ENCODE measurements around the gene PCK1.
A peak's percentile ranks its signal among the peaks of the same experiment; 100 is the strongest.

Gene PCK1

GRCh38 chr20:57525328-57526086 lies 35.4 kb upstream of the PCK1 start:
- no peak overlapping the region for H3K27ac ChIP-seq (ENCODE audit: low read depth, low read length)
- no peaks in the 10 kb centered on the region for H3K9me3 ChIP-seq (ENCODE audit: control insufficient read depth in 5 of 5, low read length in 5 of 5)
- H3K9ac ChIP-seq (ENCODE audit: low read length in 5 of 5) = no peak overlapping the region
- H3K27me3 ChIP-seq (ENCODE audit: control insufficient read depth in 5 of 5, insufficient read depth in 4 of 5, low read length in 5 of 5) = no peaks in the 10 kb centered on the region
- no peaks in the 10 kb centered on the region for H3K4me1 ChIP-seq (ENCODE audit: control insufficient read depth in 5 of 5, insufficient read depth in 5 of 5, low read length in 5 of 5)
- no peak overlapping the region for H3K4me3 ChIP-seq (ENCODE audit: low read depth in 1 of 5, low read length in 5 of 5)
- H3K36me3 ChIP-seq (ENCODE audit: control insufficient read depth in 5 of 5, insufficient read depth in 5 of 5, low read length in 5 of 5) = no peaks in the 10 kb centered on the region

GRCh38 chr20:57526087-57526884 lies 34.6 kb upstream of the PCK1 start:
- H3K27me3 ChIP-seq (ENCODE audit: control insufficient read depth in 5 of 5, insufficient read depth in 4 of 5, low read length in 5 of 5) = no peaks in the 10 kb centered on the region
- H3K9me3 ChIP-seq (ENCODE audit: control insufficient read depth in 5 of 5, low read length in 5 of 5) = no peaks in the 10 kb centered on the region
- H3K36me3 ChIP-seq (ENCODE audit: control insufficient read depth in 5 of 5, insufficient read depth in 5 of 5, low read length in 5 of 5) = no peaks in the 10 kb centered on the region
- H3K4me3 ChIP-seq (ENCODE audit: low read depth in 1 of 5, low read length in 5 of 5) = no peak overlapping the region
- no peak overlapping the region for H3K9ac ChIP-seq (ENCODE audit: low read length in 5 of 5)
- H3K4me1 ChIP-seq (ENCODE audit: control insufficient read depth in 5 of 5, insufficient read depth in 5 of 5, low read length in 5 of 5) = no peaks in the 10 kb centered on the region
- no peak overlapping the region for H3K27ac ChIP-seq (ENCODE audit: low read depth, low read length)

- peaks cover 0 to 3% (median 0%) of the 10 kb centered on the region in 5 donors for H3K4me1 ChIP-seq (ENCODE audit: control insufficient read depth in 5 of 5, insufficient read depth in 5 of 5, low read length in 5 of 5)
- no peak overlapping the region for H3K4me3 ChIP-seq (ENCODE audit: low read depth in 1 of 5, low read length in 5 of 5)
- H3K36me3 ChIP-seq (ENCODE audit: control insufficient read depth in 5 of 5, insufficient read depth in 5 of 5, low read length in 5 of 5) = no peaks in the 10 kb centered on the region
- no peak overlapping the region for H3K9ac ChIP-seq (ENCODE audit: low read length in 5 of 5)
- H3K27me3 ChIP-seq (ENCODE audit: control insufficient read depth in 5 of 5, insufficient read depth in 4 of 5, low read length in 5 of 5) = no peaks in the 10 kb centered on the region
- no peak overlapping the region for H3K27ac ChIP-seq (ENCODE audit: low read depth, low read length)
- H3K9me3 ChIP-seq (ENCODE audit: control insufficient read depth in 5 of 5, low read length in 5 of 5) = no peaks in the 10 kb centered on the region
Measured at GRCh38 chr20:57526885-57527460, 33.9 kb upstream of the PCK1 start.

GRCh38 chr20:57527728-57528127 lies 33.2 kb upstream of the PCK1 start:
- Histone ChIP-seq H3K4me1 (ENCODE audit: control insufficient read depth in 5 of 5, insufficient read depth in 5 of 5, low read length in 5 of 5) (peaks cover 0 to 6% (median 0%) of the 10 kb centered on the region in 5 donors), H3K9ac (ENCODE audit: low read length in 5 of 5) (peak overlapping the region in 1 of 5 donors; percentile 44), H3K36me3 (ENCODE audit: control insufficient read depth in 5 of 5, insufficient read depth in 5 of 5, low read length in 5 of 5) (no peaks in the 10 kb centered on the region), H3K27ac (ENCODE audit: low read depth, low read length) (no peak overlapping the region), H3K4me3 (ENCODE audit: low read depth in 1 of 5, low read length in 5 of 5) (no peak overlapping the region), H3K27me3 (ENCODE audit: control insufficient read depth in 5 of 5, insufficient read depth in 4 of 5, low read length in 5 of 5) (no peaks in the 10 kb centered on the region), H3K9me3 (ENCODE audit: control insufficient read depth in 5 of 5, low read length in 5 of 5) (no peaks in the 10 kb centered on the region)

- no peaks in the 10 kb centered on the region for H3K27me3 ChIP-seq (ENCODE audit: control insufficient read depth in 5 of 5, insufficient read depth in 4 of 5, low read length in 5 of 5)
- no peak overlapping the region for H3K4me3 ChIP-seq (ENCODE audit: low read depth in 1 of 5, low read length in 5 of 5)
- no peak overlapping the region for H3K27ac ChIP-seq (ENCODE audit: low read depth, low read length)
- H3K9me3 ChIP-seq (ENCODE audit: control insufficient read depth in 5 of 5, low read length in 5 of 5) = peaks cover 0 to under 1% (median 0%) of the 10 kb centered on the region in 5 donors
- no peaks in the 10 kb centered on the region for H3K36me3 ChIP-seq (ENCODE audit: control insufficient read depth in 5 of 5, insufficient read depth in 5 of 5, low read length in 5 of 5)
- peaks cover 0 to 6% (median 0%) of the 10 kb centered on the region in 5 donors for H3K4me1 ChIP-seq (ENCODE audit: control insufficient read depth in 5 of 5, insufficient read depth in 5 of 5, low read length in 5 of 5)
- H3K9ac ChIP-seq (ENCODE audit: low read length in 5 of 5) = peak overlapping the region in 1 of 5 donors; percentile 44
Measured at GRCh38 chr20:57528148-57528547, 32.8 kb upstream of the PCK1 start.

- Histone ChIP-seq H3K36me3 (ENCODE audit: control insufficient read depth in 5 of 5, insufficient read depth in 5 of 5, low read length in 5 of 5) (no peaks in the 10 kb centered on the region), H3K9me3 (ENCODE audit: control insufficient read depth in 5 of 5, low read length in 5 of 5) (peaks cover 0 to 3% (median 0%) of the 10 kb centered on the region in 5 donors), H3K4me1 (ENCODE audit: control insufficient read depth in 5 of 5, insufficient read depth in 5 of 5, low read length in 5 of 5) (peaks cover 0 to 6% (median 0%) of the 10 kb centered on the region in 5 donors), H3K27ac (ENCODE audit: low read depth, low read length) (no peak overlapping the region), H3K27me3 (ENCODE audit: control insufficient read depth in 5 of 5, insufficient read depth in 4 of 5, low read length in 5 of 5) (no peaks in the 10 kb centered on the region), H3K4me3 (ENCODE audit: low read depth in 1 of 5, low read length in 5 of 5) (no peak overlapping the region), H3K9ac (ENCODE audit: low read length in 5 of 5) (no peak overlapping the region)
Measured at GRCh38 chr20:57529160-57529585, 31.7 kb upstream of the PCK1 start.

- H3K27ac ChIP-seq (ENCODE audit: low read depth, low read length) = no peak overlapping the region
- H3K4me3 ChIP-seq (ENCODE audit: low read depth in 1 of 5, low read length in 5 of 5) = no peak overlapping the region
- H3K27me3 ChIP-seq (ENCODE audit: control insufficient read depth in 5 of 5, insufficient read depth in 4 of 5, low read length in 5 of 5) = no peaks in the 10 kb centered on the region
- no peaks in the 10 kb centered on the region for H3K36me3 ChIP-seq (ENCODE audit: control insufficient read depth in 5 of 5, insufficient read depth in 5 of 5, low read length in 5 of 5)
- peaks cover 0 to 3% (median 0%) of the 10 kb centered on the region in 5 donors for H3K9me3 ChIP-seq (ENCODE audit: control insufficient read depth in 5 of 5, low read length in 5 of 5)
- no peak overlapping the region for H3K9ac ChIP-seq (ENCODE audit: low read length in 5 of 5)
- H3K4me1 ChIP-seq (ENCODE audit: control insufficient read depth in 5 of 5, insufficient read depth in 5 of 5, low read length in 5 of 5) = peaks cover 0 to 6% (median 0%) of the 10 kb centered on the region in 5 donors
Measured at GRCh38 chr20:57529810-57530209, 31.1 kb upstream of the PCK1 start.

GRCh38 chr20:57530327-57530981 lies 30.5 kb upstream of the PCK1 start:
- Histone ChIP-seq H3K4me3 (ENCODE audit: low read depth in 1 of 5, low read length in 5 of 5) (no peak overlapping the region), H3K9ac (ENCODE audit: low read length in 5 of 5) (no peak overlapping the region), H3K9me3 (ENCODE audit: control insufficient read depth in 5 of 5, low read length in 5 of 5) (peaks cover 0 to 3% (median 0%) of the 10 kb centered on the region in 5 donors), H3K4me1 (ENCODE audit: control insufficient read depth in 5 of 5, insufficient read depth in 5 of 5, low read length in 5 of 5) (peaks cover 0 to 6% (median 0%) of the 10 kb centered on the region in 5 donors), H3K36me3 (ENCODE audit: control insufficient read depth in 5 of 5, insufficient read depth in 5 of 5, low read length in 5 of 5) (no peaks in the 10 kb centered on the region), H3K27ac (ENCODE audit: low read depth, low read length) (no peak overlapping the region), H3K27me3 (ENCODE audit: control insufficient read depth in 5 of 5, insufficient read depth in 4 of 5, low read length in 5 of 5) (no peaks in the 10 kb centered on the region)

GRCh38 chr20:57532104-57532503 lies 28.8 kb upstream of the PCK1 start:
- Histone ChIP-seq H3K9ac (ENCODE audit: low read length in 5 of 5) (no peak overlapping the region), H3K4me3 (ENCODE audit: low read depth in 1 of 5, low read length in 5 of 5) (no peak overlapping the region), H3K27me3 (ENCODE audit: control insufficient read depth in 5 of 5, insufficient read depth in 4 of 5, low read length in 5 of 5) (no peaks in the 10 kb centered on the region), H3K9me3 (ENCODE audit: control insufficient read depth in 5 of 5, low read length in 5 of 5) (peaks cover 3 to 6% (median 4%) of the 10 kb centered on the region in 5 donors), H3K36me3 (ENCODE audit: control insufficient read depth in 5 of 5, insufficient read depth in 5 of 5, low read length in 5 of 5) (no peaks in the 10 kb centered on the region), H3K27ac (ENCODE audit: low read depth, low read length) (no peak overlapping the region), H3K4me1 (ENCODE audit: control insufficient read depth in 5 of 5, insufficient read depth in 5 of 5, low read length in 5 of 5) (peaks cover 0 to 6% (median 0%) of the 10 kb centered on the region in 5 donors)

Data from subcutaneous abdominal adipose tissue (tissue), 5 donors.